ENCODE results near the gene KDM4B.
"Not testable (repeated sequence)": the region's sequence is repeated elsewhere in the genome, so short reads cannot be mapped to it uniquely, and the experiment has no call there.

Gene KDM4B

GRCh38 chr19:5160158-5160795 lies 191.4 kb downstream of the KDM4B start:
- not testable (repeated sequence) for H3K4me3 ChIP-seq (ENCODE audit: low read depth, low read length)

GRCh38 chr19:5164845-5165696 lies 196.2 kb downstream of the KDM4B start:
- not testable (repeated sequence) for H3K4me3 ChIP-seq (ENCODE audit: low read depth, low read length)

- H3K4me3 ChIP-seq (ENCODE audit: low read depth, low read length) = no peak overlapping the region
Observed at GRCh38 chr19:5165697-5166019, 196.7 kb downstream of the KDM4B start.

DNA sequence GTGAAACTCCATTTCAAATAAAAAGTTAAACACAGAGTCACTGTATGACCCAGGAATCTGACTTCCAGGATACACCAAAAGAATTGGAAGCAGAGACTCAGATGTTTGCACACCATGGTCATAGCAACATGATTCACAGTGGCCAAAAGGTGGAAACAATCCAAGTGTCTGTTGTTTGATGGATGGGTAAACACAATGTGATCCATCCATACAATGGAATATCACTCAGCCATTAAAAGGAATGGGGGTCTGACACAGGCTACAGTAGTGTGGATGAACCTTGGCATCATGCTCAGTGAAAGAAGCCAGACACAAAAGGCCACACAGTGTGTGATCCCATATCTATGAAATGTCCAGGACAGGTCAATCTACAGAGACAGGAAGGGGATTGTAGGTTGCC lies 197.3 kb downstream of the KDM4B start:
- H3K4me3 ChIP-seq (ENCODE audit: low read depth, low read length) = no peak overlapping the region

- no peak overlapping the region for H3K4me3 ChIP-seq (ENCODE audit: low read depth, low read length)
Observed at GRCh38 chr19:5170329-5170745, 201.4 kb downstream of the KDM4B start.

DNA sequence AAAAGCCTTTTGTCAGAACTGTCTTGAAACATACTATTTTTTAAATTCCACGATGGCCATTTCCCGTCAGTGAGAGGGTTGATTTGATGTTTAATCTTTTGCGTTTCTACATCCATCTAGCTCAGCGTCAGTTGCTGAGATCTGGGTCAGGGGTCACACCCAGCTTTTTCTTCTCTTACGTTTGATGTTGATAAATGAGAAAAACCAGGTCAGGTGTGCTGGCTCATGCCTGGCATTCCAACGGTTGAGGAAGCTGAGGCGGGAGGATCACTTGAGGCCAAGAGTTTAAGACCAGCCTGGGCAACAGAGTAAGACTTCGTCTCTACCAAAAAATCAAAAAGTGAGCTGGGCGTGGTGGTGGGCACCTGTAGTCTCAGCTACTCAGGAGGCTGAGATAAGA lies 202.8 kb downstream of the KDM4B start:
- no peak overlapping the region for H3K4me3 ChIP-seq (ENCODE audit: low read depth, low read length)

DNA sequence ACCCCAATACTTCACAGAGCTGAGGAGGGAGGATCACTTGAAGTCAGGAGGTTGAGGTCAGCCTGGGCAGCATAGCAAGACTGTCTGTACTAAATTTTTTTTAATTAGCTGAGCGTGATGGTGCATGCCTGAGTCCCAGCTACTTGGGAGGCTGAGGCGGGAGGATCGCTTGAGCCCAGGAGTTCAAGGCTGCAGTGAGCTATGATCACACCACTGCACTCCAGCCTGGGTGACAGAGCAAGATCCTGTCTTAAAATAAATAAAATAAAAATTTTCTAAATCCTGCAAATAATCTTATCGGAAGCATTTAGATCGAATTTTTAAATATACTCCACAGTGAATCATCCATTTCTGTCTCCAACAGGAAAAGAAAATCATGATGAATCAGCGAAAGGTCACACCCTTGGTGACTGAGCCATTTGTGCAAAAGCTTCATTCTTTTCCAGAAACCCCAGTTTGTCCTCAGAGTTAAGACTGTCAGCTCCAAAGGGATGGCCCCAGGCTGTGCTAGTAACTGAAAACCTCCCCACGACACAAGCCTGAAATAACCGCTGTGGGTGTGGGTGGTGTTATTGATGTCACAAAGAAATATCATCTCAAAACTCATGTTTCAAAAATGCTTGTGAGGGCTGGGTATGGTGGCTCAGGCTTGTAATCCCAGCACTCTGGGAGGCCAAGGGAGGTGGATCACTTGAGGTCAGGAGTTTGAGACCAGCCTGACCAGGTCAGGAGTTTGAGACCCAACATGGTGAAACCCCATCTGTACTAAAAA lies 204.1 kb downstream of the KDM4B start:
- no peak overlapping the region for H3K4me3 ChIP-seq (ENCODE audit: low read depth, low read length)

DNA sequence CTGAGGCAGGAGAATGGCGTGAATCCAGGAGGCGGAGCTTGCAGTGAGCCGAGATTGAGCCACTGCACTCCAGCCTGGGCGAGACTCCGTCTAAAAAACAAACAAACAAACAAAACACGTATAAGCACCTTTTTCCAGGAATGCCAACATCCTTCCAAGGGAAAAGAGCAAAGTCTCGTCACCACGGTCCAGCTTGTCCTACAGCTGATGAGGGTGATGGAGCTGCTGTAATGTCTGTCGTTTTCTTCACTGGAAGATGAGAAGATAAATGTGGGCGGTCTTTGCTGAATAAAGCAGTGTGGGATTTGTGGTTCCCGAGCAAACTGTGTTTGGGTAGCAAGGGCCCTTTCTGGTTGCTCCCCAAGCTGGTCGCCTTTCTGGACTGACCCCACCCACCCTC lies 205.1 kb downstream of the KDM4B start:
- no peak overlapping the region for H3K4me3 ChIP-seq (ENCODE audit: low read depth, low read length)

DNA sequence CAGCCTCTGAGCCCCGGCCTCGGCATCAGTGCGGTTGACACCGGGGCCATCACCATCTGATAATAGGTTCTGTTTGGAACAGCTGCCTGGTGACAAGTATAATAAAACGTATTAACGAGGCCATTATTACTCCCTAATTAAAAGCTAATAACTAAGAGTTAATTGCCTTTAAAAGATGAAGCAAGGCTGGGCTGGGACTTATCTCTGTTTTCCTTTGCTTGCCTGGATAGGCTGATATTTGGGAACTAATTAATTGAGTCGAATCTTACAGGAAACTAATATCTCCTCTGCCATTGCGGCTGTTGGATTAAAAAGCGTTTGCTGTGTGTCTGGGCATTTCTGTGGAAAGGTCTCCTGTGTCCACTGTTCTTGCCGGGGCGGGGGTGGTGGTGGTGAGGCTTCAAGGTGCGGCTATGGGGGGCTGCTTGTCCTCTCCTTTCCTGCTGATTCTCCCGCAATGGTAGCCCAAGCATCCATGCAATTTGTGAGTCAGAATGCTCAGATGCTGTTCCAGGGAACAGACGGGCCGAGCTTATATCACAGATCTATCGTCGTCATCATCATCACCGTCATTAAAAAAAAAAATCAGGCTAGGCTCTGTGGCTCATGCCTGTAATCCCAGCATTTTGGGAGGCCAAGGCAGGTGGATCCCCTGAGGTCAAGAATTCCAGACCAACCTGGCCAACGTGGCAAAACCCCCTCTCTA lies 209.0 kb downstream of the KDM4B start:
- H3K4me3 ChIP-seq (ENCODE audit: low read depth, low read length) = no peak overlapping the region

DNA sequence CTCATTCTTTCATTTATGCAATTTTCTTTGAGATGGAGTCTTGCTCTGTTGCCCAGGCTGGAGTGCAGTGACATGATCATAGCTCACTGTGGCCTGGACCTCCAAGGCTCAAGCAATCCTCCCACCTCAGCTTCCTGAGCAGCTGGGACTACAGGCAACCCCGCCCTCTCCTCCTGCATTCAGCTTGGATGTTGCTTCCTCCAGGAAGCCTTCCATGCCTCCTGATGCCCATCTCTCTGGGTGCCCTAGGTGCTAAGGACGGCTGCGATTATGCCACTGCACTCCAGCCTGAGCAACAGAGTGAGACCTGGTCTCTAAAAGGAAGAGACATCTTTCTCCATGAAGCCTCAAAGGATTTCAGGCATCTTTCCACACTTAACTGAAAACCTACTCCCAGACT lies 209.9 kb downstream of the KDM4B start:
- no peak overlapping the region for H3K4me3 ChIP-seq (ENCODE audit: low read depth, low read length)

DNA sequence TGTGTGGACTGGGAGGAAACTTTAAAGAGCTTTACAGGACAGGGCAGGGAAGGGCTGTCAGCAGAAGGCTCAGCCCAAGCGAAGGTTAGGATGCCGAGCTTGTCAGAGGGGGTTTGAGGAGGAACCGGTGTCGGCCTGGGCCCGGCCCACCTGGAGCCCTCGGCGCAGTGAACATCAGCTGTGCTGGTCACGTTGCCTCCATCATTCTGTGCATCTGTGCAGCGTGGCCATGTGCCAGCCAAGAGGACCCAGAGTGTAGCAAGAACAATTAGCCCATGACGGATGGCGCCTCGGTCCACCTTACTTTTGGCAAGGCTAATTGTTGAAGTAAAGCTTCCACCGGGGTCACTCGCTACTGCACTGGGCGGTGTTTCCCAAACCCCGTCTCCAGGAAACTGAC lies 210.3 kb downstream of the KDM4B start:
- H3K4me3 ChIP-seq (ENCODE audit: low read depth, low read length) = no peak overlapping the region

- H3K4me3 ChIP-seq (ENCODE audit: low read depth, low read length) = no peak overlapping the region
Observed at GRCh38 chr19:5181329-5181728, 212.4 kb downstream of the KDM4B start.

DNA sequence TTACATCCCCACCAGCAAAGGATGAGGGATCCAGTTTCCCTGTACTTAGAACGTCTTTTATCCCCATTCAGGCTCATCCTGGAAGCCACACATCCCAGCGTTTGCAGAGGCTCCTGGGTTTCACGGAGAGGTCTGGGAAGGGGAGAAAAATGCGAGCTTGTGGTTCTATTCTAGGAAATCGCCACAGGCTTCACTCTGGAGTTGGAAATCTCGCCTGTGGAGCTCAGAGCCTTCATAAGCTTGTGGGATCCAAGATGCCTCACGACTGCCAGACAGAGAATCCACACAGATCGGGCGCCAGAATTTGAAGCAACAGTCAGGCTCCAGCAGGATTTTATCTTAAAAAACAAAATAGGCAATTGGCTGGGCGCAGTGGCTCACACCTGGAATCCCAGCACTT lies 213.8 kb downstream of the KDM4B start:
- no peak overlapping the region for H3K4me3 ChIP-seq (ENCODE audit: low read depth, low read length)

DNA sequence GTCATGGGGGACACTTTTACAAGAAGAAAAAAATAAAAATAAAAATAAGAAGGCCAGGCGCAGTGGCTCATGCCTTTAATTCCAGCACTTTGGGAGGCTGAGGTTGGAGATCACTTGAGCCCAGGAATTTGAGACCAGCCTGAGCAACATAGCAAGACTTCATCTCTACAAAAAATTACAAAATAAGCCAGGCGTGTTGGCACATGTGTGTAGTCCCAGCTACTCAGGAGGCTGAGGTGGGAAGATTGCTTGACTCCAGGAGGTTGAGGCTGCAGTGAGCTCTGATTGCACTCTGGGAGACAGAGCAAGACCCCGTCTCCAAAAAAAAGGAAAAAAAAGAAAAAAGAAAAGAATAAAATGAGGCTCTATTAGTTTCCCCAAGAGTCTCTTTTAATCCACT lies 214.7 kb downstream of the KDM4B start:
- no peak overlapping the region for H3K4me3 ChIP-seq (ENCODE audit: low read depth, low read length)

DNA sequence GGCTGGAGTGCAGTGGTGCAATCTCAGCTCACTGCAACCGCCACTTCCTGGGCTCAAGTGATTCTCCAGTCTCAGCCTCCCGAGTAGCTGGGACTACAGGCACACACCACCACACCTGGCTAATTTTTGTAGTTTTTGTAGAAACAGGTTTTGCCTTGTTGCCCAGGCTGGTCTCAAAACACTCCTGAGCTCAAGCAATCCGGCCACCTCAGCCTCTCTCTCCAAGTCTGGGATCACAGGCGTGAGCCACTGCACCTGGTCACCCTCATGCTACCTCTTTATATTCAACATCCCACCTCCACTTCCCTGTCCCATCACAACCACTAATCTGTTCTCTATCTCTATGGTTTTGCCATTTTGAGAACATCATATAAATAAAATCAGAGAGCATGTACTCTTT lies 216.0 kb downstream of the KDM4B start:
- H3K4me3 ChIP-seq (ENCODE audit: low read depth, low read length) = no peak overlapping the region

DNA sequence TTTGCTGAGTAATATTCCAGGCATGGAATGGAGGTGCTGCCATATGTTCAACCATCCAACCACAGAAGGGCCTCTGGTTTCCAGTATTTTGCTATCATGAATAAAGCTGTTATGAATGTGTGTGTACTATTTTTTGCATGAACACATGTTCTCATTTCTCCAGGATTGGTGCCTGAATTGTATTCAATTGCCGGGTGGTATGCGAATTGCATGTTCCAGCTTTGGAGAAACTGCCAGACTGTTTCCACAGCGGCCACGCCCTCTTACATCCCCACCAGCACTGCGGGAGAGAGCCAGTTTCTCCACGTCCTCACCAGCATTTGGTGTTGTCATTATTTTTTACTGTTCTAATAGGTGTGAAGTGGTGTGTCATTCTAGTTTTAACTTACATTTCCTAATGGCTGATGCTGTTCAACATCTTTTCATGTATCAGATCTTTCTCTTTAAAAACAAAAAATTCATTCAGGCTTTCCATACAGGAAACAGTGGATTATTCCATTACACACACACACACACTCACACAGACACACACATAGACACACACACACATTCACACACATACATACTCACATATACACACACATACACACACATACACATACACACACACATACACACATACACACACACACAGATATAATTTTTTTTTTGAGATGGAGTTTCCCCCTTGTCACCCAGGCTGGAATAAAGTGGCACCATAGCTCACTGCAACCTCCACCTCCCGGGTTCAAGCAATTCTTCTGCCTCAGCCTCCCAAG lies 217.6 kb downstream of the KDM4B start:
- H3K4me3 ChIP-seq (ENCODE audit: low read depth, low read length) = no peak overlapping the region

- H3K4me3 ChIP-seq (ENCODE audit: low read depth, low read length) = no peak overlapping the region
Observed at GRCh38 chr19:5188548-5189317, 219.8 kb downstream of the KDM4B start.

- no peak overlapping the region for H3K4me3 ChIP-seq (ENCODE audit: low read depth, low read length)
Observed at GRCh38 chr19:5189318-5189607, 220.3 kb downstream of the KDM4B start.

- no peak overlapping the region for H3K4me3 ChIP-seq (ENCODE audit: low read depth, low read length)
Observed at GRCh38 chr19:5191091-5191490, 222.2 kb downstream of the KDM4B start.

DNA sequence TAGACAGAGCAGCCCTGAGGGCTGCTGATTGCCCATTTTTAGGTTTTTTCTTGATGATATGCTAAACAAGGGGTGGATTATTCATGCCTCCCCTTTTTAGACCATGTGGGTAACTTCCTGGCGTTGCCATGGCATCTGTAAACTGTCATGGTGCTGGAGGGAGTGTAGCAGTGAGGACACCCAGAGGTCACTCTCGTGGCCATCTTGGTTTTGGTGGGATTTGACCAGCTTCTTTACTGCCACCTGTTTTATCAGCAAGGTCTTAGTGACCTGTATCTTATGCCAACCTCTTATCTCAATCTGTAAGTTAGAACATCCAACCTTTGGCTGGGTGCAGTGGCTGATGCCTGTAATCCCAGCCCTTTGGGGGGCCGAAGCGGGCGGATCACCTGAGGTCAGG lies 223.7 kb downstream of the KDM4B start:
- H3K4me3 ChIP-seq (ENCODE audit: low read depth, low read length) = no peak overlapping the region
